GM18951 (cell line): ENCODE results near the gene ICAM3.

Source experiments
- POLR2A ChIP-seq: IDR thresholded peaks from 4 replicates; pipeline ENCODE4 v1.6.1; 2011; ENCODE audit warnings: mild to moderate bottlenecking; ENCODE audit not compliant: insufficient read length, insufficient read depth; ENCODE audit errors: extremely low read depth
- in situ Hi-C: fragments of 300-500 bp; cut with MboI; formaldehyde crosslinking; loops from one replicate; pipeline ENCODE4 v1.12.0; 2022; ENCODE audit warnings: low sequenced_read_pairs, mixed read lengths, inconsistent platforms; ENCODE audit not compliant: unreplicated experiment

ICAM3 gene

DNA sequence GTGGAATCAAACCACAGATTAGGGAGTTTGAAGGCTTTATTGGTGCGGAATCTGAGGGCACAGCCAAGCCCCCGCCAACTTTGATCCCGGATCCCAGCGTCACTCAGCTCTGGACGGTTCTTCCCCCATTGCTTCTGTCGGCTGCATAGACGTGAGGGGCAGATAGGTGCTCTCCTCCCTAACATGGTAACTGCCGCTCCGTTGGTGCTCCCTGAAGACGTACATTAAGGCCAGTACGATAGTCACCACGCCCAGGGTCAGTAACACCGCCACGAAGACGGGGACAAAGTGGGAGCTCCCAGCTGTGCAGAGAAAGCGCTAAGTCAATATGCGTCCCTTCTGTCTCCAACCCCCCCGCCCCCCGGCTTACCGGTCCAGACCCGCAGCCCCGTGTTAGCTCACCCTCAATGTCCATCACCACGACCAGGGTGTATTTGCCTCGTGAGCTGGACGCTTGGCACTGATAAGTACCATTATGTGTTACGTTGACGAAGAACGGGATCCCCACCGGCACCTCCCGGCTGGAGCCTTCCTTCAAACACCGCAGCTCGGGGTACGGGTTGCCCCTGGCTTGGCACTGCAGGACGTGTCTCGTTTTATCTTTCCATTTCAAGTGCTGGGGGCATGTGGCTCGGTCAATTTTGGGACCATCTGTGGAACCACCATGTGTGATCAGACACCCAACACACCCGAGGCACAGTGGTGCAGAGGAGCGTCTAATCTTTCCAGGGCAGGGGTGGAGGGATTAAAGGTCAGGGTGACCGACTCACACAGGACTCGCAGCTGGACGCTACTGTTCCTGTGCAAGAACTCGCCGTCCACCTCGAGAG is 5.5 kb downstream of the ICAM3 start:
- no peak for TF ChIP-seq POLR2A
- in situ Hi-C loops, result no loop called here

- peak; percentile 96 for TF ChIP-seq POLR2A
- in situ Hi-C loops, result no loop called here
Observed at GRCh38 chr19:10332965-10333757, 6.3 kb downstream of the ICAM3 start, which contains the start of gene RAVER1. RAVER1 (minus strand) TSS chr19:10333529; CDS start chr19:10333507, 22 bp downstream.

DNA sequence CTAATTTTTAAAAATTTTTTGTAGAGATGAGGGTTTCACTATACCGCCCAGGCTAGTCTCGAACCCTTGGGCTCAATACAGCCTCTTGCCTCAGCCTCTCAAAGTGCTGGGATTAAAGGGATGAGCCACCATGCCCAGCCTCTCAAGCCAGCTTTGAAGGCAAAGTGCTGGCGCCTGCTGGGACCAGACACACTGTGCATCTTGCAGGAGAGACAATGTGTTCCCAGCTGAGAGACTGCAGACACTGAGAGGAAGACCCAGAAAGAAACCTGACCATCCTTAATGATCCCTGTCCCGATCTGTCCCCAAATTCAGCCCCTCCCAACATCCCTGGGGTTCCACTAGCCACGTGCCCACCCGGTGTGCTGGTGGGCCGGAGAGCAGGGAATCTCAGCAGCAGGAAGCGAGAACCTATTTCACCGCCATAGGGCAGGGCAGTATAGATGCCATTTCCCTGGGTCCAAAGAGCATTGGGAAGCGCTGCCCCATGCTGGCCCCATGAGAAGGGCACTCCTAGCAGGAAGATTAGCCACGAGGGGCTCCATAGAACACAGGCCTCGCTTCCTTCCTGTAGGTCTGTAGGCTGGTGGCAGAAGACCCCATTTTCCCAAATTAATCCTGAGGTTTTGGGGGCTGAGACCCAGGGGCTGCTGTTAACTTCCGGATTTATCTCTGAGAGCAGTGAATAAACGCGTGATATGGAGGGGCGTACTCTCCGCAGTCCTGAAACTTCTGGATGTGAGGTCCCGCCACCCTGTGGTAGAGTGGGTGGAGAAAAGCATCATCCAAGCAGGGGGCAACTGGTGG is 7.1 kb downstream of the ICAM3 start:
- in situ Hi-C loops, result no loop called here

DNA sequence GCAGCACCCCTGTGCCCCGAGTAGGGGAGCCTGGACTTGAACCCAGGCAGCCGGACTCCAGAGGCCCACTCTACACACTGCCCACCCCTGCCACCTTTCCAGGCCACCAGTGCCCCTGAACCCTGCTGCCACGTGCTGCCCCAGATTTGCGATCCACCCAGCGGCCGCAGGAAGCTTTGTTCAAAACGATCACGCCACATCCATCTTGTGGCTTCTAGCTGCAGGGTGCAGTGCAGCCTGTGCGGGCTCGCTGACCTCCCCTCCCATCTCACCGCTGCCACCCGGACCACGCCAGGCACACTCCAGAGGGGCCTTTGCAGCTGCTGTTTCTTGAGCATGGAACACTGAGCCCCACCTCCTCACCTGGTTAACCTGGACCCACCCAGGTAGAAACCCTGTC is 9.9 kb downstream of the ICAM3 start:
- in situ Hi-C loops, result no loop called here
- no peak for TF ChIP-seq POLR2A

More for the DNA sequence above, 7.1 kb downstream of the ICAM3 start:
- TF ChIP-seq POLR2A, result no peak

GRCh38 chr19:10328558-10329429 is 10.6 kb downstream of the ICAM3 start:
- TF ChIP-seq POLR2A, result no peak
- in situ Hi-C loops, result no loop called here

DNA sequence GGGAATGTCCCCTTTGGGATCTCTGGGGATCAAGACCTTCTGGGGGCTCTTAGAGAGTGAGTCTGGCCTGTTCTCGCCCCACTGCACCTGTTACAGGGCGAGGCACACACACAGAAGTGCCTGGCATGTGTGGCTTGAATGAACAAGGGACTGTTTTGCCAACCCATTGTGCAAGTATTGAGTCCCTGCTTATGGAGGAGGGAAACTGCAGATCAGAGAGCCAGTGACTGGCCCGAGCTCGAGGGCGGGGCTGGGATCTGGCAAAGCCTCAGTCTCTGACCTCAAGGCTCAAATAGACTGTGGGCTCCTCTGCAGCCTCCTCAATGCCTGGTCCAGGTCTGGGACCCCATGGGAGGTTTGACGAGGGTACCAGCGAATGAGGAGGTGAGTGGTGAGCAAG is 11.6 kb downstream of the ICAM3 start:
- TF ChIP-seq POLR2A, result no peak

DNA sequence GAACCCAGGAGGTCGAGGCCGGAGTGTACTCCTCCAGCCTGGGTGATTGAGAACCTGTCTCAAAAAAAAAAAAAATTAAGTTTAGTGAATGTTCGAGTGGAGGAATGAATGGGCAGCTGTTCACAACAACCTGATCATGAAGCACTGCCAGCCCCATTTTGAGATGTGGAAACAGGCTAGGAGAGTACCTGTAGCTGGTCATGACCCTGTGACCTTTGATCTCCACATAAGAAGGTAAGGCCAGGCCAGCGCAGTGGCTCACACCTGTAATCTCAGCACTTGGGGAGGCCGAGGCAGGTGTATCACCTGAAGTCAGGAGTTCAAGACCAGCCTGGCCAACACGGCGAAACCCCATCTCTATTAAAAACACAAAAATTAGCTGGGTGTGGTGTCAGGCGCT is 13.7 kb downstream of the ICAM3 start:
- in situ Hi-C loops, result no loop called here

More for the DNA sequence above, 11.6 kb downstream of the ICAM3 start:
- in situ Hi-C loops, result no loop called here

DNA sequence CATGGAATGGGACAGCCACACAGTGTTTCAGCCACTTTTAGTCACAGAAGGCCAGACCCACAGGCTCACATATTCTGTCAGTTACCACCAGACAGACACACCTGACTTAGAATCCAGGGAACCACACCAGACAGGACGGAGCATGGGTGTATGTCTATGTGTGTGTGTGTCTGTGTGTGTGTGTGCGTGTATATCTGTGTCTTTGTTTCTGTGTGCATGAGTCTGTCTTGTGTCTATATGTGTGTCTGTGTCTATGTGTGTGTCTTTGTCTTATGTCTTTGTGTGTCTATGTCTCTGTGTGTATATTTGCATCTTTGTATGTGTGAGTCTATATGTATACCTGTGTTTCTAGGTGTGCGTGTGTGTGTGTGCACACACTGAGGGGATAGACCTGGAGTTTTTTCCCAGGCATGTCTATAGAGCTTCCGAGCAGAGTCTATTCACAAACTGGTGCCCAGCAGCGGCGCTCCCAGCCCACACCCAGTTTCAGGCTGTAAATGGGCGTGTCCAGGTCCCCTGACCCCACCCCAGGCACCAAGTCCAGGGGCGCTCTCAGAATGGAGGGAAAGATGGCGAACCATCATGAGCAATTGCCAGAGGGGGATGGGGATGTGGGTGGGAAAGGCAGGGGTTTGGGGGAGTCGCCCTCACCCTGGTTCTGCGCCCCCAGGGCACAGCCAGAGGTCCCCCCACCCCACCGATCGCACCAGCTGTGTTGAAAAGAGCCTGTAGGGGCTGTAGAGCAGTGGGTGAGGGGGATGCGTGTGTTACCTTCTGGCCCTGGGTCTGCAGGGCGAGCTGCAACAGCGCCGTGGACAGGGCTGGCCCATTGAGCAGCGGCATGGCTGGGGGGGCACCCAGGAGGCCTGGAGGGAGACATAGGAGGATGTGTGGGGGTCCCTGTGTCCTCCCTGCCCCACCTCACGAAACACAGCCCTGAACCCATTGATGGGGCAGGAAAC is 17.3 kb downstream of the ICAM3 start:
- TF ChIP-seq POLR2A, result peak; percentile 3
- in situ Hi-C loops, result no loop called here

More for the DNA sequence above, 13.7 kb downstream of the ICAM3 start:
- no peak for TF ChIP-seq POLR2A

- in situ Hi-C loops, result no loop called here
- TF ChIP-seq POLR2A, result peak; percentile 4
Observed at GRCh38 chr19:10321417-10321797, 18.0 kb downstream of the ICAM3 start.

- TF ChIP-seq POLR2A, result no peak
- in situ Hi-C loops, result no loop called here
Observed at GRCh38 chr19:10320602-10321416, 18.6 kb downstream of the ICAM3 start.
